SH-SY5Y (cell line): Measurements from ENCODE around the gene CCDC40.

Experiments used
- GATA2 ChIP-seq: IDR thresholded peaks from 2 replicates; pipeline ENCODE4 v1.6.1; 2011; ENCODE audit warnings: mild to moderate bottlenecking, low read depth, low read length
- GATA3 ChIP-seq: IDR thresholded peaks from 2 replicates; pipeline ENCODE4 v1.6.1; 2011; ENCODE audit warnings: low read depth, mild to moderate bottlenecking, low read length, moderate library complexity

Gene CCDC40

DNA sequence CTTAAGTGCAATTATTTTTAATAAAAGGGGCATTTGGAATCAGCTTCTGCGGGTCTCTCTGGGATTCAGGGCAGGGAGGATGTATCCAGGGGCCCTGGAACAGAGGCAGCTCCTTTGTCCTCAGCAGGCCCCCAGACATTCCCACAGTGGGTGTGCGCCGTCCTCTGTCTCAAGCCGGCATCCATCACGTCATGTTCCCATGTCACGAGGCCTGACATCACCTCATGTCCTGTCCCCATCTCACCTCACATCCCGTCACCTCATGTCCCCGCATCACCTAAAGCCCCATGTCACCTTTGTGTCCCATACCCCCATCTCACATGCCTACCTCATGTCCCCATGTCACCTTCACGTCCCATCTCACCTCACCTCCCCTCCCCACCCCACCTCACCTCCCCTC lies 83.4 kb downstream of the CCDC40 start:
- no peak for TF ChIP-seq GATA3
- no peak for TF ChIP-seq GATA2

DNA sequence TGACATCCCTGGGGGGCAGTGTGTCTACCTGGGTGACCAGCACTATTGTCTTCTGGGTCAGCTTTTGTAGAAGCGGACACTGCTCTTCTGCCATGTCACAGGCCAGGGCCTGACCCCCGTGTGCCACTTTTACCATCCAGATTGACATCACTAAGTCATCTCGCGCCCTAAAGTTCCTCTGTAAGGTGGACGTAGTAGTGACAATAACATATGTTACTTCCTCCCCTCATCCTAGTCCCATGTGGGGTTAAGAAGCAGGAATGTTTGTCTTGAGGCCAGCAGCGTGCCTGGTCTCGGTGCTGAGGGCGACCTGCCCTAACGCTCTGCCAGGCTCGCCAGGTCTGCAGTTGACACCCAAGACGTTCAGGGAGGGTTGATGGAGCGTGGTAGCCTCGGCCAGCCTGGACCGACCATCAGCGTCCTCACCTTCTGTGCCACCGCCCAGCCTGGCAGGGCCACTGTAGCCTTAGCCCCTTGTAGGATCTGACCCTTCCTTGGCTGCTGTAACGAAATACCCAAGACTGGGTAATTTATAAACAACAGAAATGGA lies 85.7 kb downstream of the CCDC40 start:
- TF ChIP-seq GATA3 (no peak), GATA2 (no peak)

DNA sequence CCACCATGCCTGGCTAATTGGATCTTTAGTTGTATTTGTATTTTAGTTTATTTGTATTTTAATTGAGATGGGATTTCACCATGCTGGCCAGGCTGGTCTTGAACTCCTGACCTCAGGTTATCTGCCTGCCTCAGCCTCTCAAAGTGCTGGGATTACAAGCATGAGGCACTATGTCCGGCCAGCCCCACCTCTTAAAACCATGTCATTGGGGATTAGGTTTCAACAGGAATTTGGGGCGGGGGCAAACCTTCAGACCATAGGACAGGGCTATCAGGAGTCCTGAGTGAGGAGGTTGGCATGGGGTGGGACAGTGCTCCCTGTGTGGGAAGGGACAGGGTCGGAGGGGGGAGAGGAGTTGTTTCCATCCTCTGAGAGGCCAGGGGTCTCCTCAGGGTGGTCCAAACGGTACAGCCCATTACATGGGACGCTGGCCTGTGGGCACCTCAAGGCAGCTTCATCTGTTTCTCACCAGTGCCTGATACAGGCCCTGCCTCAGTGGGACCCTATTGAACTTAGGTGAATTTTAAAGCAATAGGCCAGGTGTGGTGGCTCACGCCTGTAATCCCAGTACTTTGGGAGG lies 86.6 kb downstream of the CCDC40 start:
- TF ChIP-seq GATA3: no peak
- no peak for TF ChIP-seq GATA2

DNA sequence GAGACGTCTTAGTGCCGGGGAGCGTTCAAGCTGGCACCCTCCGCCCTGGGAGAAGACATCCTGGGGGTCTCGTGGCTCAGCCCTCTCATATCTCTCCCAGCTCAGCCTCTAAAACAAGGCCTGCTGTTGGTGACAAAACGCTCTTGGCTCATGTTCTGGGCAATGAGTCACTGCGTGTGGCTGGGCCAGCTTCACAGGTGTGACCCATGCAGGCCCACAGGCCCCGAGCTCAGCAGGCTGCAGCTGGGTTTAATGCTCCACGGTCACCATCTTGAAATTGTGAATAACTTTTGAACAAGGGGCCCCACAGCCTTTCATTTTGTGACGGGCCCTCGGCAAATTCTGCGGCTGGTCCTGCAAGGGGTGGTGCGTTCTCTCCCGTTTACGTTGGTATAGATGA lies 87.3 kb downstream of the CCDC40 start:
- no peak for TF ChIP-seq GATA2

DNA sequence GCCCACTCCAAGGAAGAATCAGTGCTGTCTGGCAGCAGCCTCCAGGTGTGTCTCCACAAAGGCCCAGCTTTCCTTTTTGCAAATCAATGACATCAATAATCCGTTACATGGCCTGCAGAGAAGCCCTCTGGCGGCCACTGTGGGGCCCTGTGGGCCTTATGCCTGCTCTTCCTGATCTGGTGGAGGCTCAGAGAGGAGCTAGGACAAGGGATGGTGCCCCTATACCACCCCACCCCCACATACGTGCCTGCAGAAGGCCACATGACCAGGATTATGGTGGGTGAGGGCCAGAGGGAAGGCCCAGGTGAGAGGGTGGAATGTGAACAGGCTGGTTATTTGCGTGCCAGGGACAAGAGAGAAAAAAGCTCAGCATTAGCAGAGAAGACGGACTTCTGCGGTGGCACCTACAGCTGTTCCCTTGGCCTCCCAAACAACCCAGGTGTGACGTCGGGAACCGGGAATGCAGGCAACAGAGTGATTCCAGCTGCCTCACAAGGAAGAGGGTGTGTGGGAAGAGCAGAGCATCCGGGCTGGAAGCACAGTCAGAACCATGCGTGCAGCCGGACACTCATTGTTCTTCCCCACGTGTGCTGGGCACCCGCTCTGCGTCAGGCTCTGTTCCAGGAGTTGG lies 88.0 kb downstream of the CCDC40 start:
- TF ChIP-seq GATA2: no peak
- TF ChIP-seq GATA3: no peak

DNA sequence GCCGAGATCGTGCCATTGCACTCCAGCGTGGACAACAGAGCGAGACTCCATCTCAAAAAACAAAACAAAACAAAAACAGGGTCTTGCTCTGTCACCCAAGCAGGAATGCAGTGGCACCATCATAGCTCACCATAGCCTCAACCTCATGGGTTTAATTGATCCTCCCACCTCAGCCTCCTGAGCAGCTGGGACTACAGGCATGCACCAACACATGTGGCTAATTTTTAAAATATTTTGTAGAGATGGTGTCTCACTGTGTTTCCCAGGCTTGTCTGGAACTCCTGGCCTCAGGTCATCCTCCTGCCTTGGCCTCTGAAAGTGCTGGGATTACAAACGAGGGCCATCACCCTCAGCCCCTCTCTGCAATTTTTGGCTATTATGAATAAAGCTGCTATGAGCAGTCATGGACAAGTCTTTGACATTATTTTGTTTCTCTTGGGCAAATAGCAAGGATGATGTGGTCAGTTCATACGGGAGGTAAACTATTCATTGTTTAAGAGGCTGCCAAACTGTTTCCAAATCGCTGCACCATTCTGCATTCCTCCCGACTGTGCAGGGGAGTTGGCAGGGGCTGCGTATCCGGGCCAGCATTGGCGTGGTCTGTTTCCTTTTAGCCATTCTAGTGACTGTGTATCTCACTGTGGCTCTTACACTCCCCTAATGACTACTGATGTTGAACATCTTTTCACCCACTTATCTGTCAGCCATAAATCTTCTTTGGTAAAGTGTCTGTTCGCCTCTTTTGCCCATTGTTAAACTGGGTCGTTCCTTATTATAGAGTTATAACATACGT lies 89.4 kb downstream of the CCDC40 start:
- TF ChIP-seq GATA2 (no peak), GATA3 (no peak)

DNA sequence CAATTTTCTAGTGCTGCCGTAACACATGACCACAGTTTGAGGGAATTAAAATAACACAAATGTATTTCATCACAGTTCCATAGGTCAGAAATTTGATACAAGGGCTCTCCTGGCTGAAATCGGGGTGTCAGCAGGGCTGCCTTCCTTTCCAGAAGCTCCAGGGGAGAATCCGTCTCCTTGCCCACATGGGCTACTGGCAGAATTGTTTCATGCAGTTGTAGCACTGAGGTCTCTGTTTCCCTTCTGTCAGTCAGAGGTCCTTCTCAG lies 89.9 kb downstream of the CCDC40 start:
- TF ChIP-seq GATA3 (no peak), GATA2 (no peak)

DNA sequence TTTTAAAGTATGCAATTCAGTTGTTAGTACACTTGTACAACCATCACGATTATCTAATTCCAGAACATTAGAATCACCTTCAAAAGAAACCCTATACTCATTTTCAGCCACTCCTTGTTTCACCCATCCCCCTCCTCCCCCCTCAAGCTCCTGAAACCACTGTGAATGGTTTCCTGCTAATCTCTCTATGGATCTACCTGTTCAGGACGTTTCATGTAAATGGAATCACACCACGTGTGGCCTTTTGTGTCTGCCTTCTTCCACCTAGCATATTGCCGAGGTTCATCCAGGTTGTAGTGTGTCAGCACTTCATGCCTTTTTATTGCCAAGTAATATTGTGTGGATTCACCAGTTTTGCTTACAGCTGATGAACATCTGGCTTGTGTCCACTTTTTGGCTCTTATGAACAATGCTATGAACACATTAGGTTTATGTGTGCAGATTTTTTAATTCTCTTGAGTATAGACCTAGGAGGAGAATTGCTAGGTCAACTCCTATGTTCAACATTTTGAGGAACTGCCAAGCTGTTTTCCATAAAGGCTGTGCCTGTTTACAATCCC lies 92.6 kb downstream of the CCDC40 start:
- TF ChIP-seq GATA2 (no peak), GATA3 (no peak)

DNA sequence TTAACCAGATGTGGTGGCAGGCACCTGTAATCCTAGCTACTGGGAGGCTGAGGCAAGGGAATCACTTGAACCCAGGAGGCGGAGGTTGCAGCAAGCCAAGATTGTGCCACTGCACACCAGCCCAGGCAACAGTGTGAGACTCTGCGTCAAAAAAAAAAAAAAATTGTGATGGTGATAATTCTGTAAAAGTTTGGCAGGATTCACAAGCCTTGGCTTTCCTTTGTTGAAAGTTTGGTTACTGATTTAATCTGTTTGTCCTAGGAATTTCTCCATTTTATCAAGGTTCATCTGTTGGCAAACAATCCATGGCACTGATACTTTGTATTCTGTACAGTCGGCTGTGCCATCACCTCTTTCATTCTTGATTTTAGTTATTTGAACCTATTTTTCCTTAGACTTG lies 94.5 kb downstream of the CCDC40 start:
- TF ChIP-seq GATA2: no peak
- no peak for TF ChIP-seq GATA3

DNA sequence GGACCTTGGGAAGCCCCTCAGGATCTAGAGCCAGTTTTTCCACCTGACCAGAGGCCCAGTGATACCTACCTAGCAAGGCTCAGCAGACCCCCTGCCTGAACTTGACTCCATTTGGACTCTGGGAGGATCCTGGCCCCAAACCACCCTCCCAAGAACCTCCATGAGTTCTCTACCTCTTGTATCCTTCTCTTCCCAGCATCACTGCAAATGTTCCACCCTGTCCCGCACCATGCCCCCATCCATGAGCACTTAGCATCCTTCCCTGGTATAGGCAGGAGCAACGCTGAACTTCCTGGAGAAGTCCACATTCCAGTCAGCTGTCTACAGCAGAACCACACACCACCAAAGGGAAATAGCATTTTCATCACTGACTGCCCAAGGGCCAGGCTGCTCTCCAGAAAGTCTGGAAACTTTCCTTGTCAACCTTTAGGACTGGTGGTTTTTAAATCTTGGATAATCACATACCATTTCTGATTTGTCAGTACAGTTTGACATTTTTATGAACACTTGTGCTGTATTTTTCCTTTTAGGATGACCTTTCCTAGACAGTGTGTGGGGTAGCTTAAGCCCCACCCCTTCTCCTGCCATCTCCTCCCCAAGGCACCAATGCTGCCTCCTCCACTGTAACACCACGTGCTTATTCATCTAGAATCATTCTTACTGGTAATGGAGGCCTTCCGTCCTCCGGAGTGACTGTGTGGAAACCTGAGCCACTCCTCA lies 96.6 kb downstream of the CCDC40 start:
- TF ChIP-seq GATA2 (no peak), GATA3 (no peak)

DNA sequence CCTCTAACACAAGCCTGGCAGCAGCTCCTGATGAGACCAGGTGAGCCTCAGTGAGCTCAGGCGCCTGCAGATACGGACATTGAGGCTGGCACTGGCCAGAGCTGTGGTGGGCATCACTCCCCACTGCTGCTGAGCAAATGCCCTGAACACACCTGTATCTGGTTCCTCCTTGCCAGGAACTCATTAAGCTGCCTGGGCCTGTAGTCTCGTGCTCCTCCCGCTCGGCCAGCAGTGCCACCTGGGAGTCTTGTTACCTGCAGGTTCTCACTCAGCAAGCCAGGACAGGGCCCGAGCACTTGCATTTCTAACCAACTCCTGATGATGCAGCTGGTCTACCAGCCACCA lies 97.2 kb downstream of the CCDC40 start:
- TF ChIP-seq GATA3 (no peak), GATA2 (no peak)

DNA sequence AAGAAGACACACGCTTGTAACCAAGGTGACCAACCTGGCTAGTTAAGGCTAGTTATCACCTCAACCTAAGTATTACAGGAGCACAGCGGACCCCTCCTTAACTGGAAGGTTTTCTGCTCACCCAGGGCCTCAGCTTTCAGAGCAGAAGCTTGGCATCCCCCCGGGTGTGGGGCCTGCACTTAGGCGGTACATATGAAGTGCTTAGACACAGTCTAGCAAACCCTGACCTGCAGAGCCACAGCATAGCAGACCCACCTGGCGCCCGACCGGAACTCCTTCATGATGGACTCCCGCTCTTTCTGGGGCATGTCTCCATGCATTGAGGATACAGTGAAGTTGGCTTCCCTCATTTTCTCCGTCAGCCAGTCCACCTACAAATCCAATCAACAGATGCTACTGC lies 100.7 kb downstream of the CCDC40 start:
- TF ChIP-seq GATA3: no peak
- TF ChIP-seq GATA2: no peak

DNA sequence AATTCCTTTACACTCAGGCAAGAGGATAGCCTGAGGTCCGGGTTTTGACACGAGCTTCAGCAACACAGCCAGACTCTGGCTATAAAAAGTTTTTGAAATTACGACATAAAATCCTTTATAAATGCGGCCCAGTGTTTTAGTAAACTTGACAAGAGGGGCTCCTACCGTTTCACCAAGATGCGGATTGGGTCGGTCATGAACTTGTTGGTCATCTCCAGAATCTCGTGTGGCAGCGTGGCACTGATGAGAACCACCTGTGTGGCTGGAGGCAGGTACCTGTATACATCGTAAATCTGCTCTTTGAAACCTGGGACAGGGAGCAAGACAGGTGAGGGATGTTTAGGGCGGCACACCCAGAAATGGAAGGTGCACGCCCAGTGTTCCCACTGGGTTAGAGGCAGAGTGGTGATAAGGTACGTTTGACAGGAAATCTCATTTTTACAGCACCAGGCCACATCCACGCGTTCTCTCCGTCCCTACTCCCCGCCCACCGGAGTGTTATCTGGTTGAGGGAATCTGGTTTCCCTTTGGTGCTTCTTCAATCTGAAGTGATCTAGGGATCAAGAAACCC lies 102.5 kb downstream of the CCDC40 start:
- TF ChIP-seq GATA3 (no peak), GATA2 (no peak)

DNA sequence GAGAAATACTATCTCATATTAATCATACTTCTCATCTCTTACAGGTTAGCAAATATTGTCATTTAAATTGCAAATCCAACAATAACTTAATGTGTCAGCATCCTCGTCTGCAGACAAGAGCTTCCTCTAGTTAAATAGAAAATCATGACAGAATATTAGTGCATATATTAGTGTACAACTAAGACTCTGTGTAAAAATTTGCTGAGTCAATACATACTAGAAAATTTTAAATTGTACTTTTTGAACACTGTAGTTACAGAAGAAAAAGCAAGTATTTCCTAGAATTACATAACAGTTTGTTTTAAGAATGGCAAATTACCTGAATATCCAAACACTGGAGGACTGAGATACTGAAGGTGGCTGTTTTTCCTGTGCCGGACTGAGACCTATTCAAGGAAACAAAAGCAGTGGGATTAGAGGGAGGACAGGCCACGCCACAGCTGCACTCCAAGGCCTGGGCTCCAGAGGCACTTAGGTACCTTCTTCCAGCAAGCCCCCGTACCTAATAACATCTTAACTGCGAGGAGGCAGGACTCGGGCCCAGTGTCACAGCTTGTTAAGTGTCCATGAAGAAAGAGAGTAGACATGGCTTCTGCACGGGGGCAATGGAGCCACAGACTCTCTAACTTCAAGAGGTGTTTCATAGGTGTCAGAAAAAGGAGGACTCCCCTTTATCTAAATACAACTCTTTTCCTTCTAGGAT lies 105.2 kb downstream of the CCDC40 start:
- TF ChIP-seq GATA2 (no peak), GATA3 (no peak)
